Osteoblast (primary cell): ENCODE data around the gene WDR90. TPM values are rescaled to one million over a fixed set of nuclear protein-coding genes. Genes with fewer than 3 reads are reported as not detected.

Experiments
- DNase-seq: peaks from one replicate; pipeline ENCODE4 v3.0.0; 2011; ENCODE audit warnings: low spot score, mixed read lengths; ENCODE audit not compliant: insufficient read length; ENCODE audit errors: missing footprints
- H2AFZ ChIP-seq: 2 replicates; pipeline ENCODE4 v1.6.0; 2011; ENCODE audit warnings: mild to moderate bottlenecking, low read length
- H3K27ac ChIP-seq: 2 replicates; pipeline ENCODE4 v1.5.1; 2011; ENCODE audit warnings: mild to moderate bottlenecking, low read depth, low read length, moderate library complexity
- H3K27me3 ChIP-seq: 2 replicates; pipeline ENCODE4 v1.6.0; 2012; ENCODE audit warnings: mild to moderate bottlenecking, control low read depth, inconsistent platforms, low read length, moderate library complexity; ENCODE audit not compliant: insufficient read depth
- H3K36me3 ChIP-seq: 2 replicates; pipeline ENCODE4 v1.5.1; 2011; ENCODE audit warnings: mild to moderate bottlenecking, low read length, control low read depth, moderate library complexity; ENCODE audit not compliant: insufficient read depth
- H3K4me1 ChIP-seq: 2 replicates; pipeline ENCODE4 v1.5.1; 2011; ENCODE audit warnings: mild to moderate bottlenecking, low read length, control low read depth, moderate library complexity; ENCODE audit not compliant: insufficient read depth
- H3K4me2 ChIP-seq: 2 replicates; pipeline ENCODE4 v1.6.0; 2011; ENCODE audit warnings: mild to moderate bottlenecking, low read length; ENCODE audit not compliant: insufficient read depth
- H3K4me3 ChIP-seq: fragments of 200-600 bp; sonication (generic); 3 replicates; pipeline ENCODE4 v1.5.1; 2012; ENCODE audit warnings: mild to moderate bottlenecking, low read length, inconsistent platforms; ENCODE audit not compliant: insufficient read depth
- H3K79me2 ChIP-seq: 2 replicates; pipeline ENCODE4 v1.6.0; 2012; ENCODE audit warnings: mild to moderate bottlenecking, low read length, control low read depth, inconsistent platforms; ENCODE audit not compliant: insufficient read depth
- H3K9me3 ChIP-seq: 2 replicates; pipeline ENCODE4 v1.5.1; 2011; ENCODE audit warnings: low read depth, low read length, control low read depth
- H4K20me1 ChIP-seq: 2 replicates; pipeline ENCODE4 v1.6.0; 2012; ENCODE audit warnings: mild to moderate bottlenecking, low read length, control low read depth; ENCODE audit not compliant: insufficient read depth
- total RNA-seq: library from RNA; depleted of rRNA; stranded (reverse); fragments of >200 nt; gene quantifications from 2 replicates; pipeline ENCODE4 v1.2.3, GENCODE V29; 2012
- TF ChIP-seq, protein P1 (sequence below): IDR thresholded peaks from 2 replicates; pipeline ENCODE4 v1.5.1; 2011; ENCODE audit warnings: mild to moderate bottlenecking, low read depth, low read length, moderate library complexity; ENCODE audit errors: extremely low read depth

WDR90 gene
- total RNA-seq, 1 donor = 19.2 TPM

DNA sequence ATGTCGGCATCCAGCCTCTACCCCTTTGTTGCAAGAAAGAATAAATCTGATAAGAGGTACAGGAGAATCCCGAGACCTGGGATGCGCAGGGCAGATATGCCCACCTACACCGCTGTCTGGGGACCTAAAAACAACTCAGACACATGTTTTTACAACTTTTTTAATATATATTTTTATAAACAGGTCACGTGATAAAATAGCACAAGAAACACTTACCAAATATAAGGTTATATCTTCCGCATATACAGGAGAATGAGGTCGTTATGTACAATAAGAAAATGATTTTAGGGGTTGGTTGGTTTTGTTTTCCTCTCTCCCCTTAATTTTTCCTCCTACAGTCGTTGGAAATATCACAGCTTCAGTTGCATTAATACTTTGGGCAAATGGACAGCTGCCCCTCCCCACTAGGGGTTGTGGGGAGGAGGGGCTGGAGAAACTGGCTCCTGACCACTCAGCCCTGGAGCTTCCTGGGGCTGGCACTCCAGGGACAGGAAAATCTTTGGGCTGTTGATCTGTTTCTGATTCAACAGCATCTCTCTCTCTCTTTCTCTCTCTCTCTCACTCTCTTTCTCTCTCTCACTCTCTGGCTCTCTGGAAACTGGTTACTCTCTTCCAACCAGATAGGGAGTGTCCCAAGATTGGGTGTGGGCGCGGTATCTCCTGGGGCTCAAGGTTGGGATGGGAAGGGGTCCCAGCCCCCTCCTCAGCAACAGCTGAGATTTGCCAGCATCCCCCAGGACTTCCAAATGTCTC, 43.4 kb downstream of the WDR90 start:
- TF ChIP-seq, protein P1, sequence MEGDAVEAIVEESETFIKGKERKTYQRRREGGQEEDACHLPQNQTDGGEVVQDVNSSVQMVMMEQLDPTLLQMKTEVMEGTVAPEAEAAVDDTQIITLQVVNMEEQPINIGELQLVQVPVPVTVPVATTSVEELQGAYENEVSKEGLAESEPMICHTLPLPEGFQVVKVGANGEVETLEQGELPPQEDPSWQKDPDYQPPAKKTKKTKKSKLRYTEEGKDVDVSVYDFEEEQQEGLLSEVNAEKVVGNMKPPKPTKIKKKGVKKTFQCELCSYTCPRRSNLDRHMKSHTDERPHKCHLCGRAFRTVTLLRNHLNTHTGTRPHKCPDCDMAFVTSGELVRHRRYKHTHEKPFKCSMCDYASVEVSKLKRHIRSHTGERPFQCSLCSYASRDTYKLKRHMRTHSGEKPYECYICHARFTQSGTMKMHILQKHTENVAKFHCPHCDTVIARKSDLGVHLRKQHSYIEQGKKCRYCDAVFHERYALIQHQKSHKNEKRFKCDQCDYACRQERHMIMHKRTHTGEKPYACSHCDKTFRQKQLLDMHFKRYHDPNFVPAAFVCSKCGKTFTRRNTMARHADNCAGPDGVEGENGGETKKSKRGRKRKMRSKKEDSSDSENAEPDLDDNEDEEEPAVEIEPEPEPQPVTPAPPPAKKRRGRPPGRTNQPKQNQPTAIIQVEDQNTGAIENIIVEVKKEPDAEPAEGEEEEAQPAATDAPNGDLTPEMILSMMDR = no peak
- Histone ChIP-seq H4K20me1 (peaks cover 5% of the 10 kb centered on the region), H3K9me3 (no peaks in the 10 kb centered on the region), H3K4me3 (no peak overlapping the region), H3K4me1 (peaks cover 6% of the 10 kb centered on the region), H3K4me2 (no peak overlapping the region), H2AFZ (no peak overlapping the region), H3K27me3 (peaks cover 43% of the 10 kb centered on the region), H3K36me3 (peaks cover under 1% of the 10 kb centered on the region), H3K27ac (no peak overlapping the region), H3K79me2 (peaks cover 15% of the 10 kb centered on the region)
- no peak for DNase-seq

DNA sequence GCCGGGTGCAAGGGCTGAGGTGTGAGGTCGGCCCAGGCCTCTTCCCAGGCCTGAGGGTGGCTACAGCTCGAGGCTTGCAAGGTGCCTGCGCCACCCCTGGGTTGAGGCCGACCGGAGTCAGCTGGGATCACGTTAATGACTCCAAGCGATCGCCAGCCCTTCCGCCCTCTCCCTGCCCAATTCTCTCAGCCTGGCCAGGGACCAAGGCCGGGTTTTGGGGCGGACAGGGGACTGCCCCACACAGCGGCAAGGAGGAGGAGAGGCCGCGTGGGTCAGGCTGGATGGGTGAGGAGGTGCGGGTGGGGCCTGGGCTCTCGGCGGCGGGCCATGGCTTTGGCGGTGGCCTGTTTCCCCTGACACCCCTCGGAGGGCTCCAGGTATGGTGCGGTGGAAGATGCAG, 44.2 kb downstream of the WDR90 start:
- TF ChIP-seq, protein P1 = no peak
- Histone ChIP-seq H3K9me3 (no peaks in the 10 kb centered on the region), H3K4me3 (no peak overlapping the region), H3K27me3 (peaks cover 43% of the 10 kb centered on the region), H4K20me1 (peaks cover 5% of the 10 kb centered on the region), H3K27ac (no peak overlapping the region), H2AFZ (no peak overlapping the region), H3K36me3 (no peaks in the 10 kb centered on the region), H3K4me2 (no peak overlapping the region), H3K4me1 (peaks cover 6% of the 10 kb centered on the region), H3K79me2 (peaks cover 15% of the 10 kb centered on the region)
- no peak for DNase-seq

DNA sequence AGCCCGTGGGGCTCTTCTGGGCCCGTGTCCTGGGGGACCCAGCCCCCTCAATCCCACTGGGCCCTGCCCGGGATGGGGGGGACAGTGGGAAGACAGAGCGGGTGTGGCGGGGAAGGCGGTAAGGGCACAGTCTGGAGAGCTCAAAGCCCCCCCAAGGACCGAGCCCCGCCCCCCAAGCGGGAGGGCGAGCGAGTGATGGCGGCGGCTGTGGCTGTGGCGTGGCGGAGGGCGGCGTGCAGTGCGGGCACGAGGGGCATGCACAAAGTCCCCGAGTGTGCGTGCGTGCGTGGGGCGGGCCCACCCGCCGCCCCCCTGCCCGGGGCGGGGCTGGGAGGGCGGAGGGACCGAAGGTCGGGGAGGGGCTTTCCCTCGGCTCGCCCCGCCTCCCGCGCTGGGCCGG, 44.6 kb downstream of the WDR90 start:
- Histone ChIP-seq H3K27ac (no peak overlapping the region), H3K4me3 (no peak overlapping the region), H3K36me3 (no peaks in the 10 kb centered on the region), H4K20me1 (peaks cover 5% of the 10 kb centered on the region), H3K79me2 (peaks cover 12% of the 10 kb centered on the region), H3K4me1 (peaks cover 6% of the 10 kb centered on the region), H3K9me3 (no peaks in the 10 kb centered on the region), H3K27me3 (peaks cover 43% of the 10 kb centered on the region), H2AFZ (no peak overlapping the region), H3K4me2 (no peak overlapping the region)
- TF ChIP-seq, protein P1 = no peak
- no peak for DNase-seq

DNA sequence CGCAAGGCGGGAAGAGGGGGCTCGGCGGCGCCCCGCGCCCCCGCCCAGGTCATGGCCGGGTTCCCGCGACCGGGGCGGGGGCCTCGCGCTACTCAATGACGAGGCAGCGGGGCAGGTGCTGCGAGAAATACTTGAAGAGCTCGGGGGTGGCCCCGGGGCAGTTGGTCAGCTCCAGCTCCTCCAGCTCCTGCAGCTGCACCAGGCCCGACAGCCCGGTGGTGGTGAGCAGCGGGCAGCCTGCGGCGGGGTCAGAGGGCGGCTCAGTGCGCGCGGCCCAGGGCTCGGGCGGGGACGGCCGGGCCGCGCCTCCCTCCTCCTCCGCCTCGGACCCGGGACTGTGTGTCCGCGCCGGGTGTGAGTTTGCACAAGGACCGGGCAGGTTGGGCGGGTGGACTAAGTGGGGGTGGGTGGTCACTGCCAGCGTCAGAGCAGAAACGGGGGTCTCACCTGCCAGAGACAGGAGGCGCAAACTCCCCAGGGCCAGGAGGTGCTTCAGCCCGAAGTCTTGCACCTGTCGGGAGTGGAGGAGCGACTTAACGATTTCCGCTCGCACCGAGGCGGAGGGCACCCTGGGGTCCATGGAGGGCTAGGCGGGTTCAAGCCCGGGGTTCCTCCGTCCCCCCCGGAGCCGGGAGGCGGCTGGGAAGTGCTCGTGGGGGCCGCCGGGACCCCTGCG, 45.2 kb downstream of the WDR90 start:
- peaks cover 6% of the 10 kb centered on the region for H3K4me1 ChIP-seq
- H3K9me3 ChIP-seq = no peaks in the 10 kb centered on the region
- no peak overlapping the region for H3K4me3 ChIP-seq
- H2AFZ ChIP-seq = no peak overlapping the region
- H4K20me1 ChIP-seq = peaks cover 5% of the 10 kb centered on the region
- TF ChIP-seq, protein P1 = no peak
- peaks cover 48% of the 10 kb centered on the region for H3K27me3 ChIP-seq
- no peaks in the 10 kb centered on the region for H3K36me3 ChIP-seq
- no peak overlapping the region for H3K27ac ChIP-seq
- DNase-seq = no peak
- no peak overlapping the region for H3K4me2 ChIP-seq
- H3K79me2 ChIP-seq = peaks cover 7% of the 10 kb centered on the region
